WERI-Rb-1 (cell line): ENCODE data around the gene SDF2.
A peak's percentile ranks its signal among the peaks of the same experiment; 100 is the strongest.

Source experiments
- DNase-seq: peaks from one replicate; pipeline ENCODE4 v3.0.0-alpha.2; 2020
- H3K27ac ChIP-seq: fragments of 250-450 bp; sonication (Bioruptor Pico); 2 replicates; pipeline ENCODE4 v1.5.1; 2020; ENCODE audit warnings: mild to moderate bottlenecking, moderate library complexity
- H3K27me3 ChIP-seq: fragments of 250-450 bp; sonication (Bioruptor Pico); 2 replicates; pipeline ENCODE4 v1.5.1; 2021; ENCODE audit warnings: mild to moderate bottlenecking, low read depth, moderate library complexity; ENCODE audit not compliant: insufficient read depth, severe bottlenecking
- H3K36me3 ChIP-seq: fragments of 250-450 bp; sonication (Bioruptor Pico); 2 replicates; pipeline ENCODE4 v1.5.1; 2020; ENCODE audit warnings: mild to moderate bottlenecking, moderate library complexity
- H3K4me3 ChIP-seq: 2 replicates; pipeline ENCODE4 v1.5.1; 2011; ENCODE audit warnings: low read depth, mild to moderate bottlenecking, control low read depth, low read length
- H3K9me3 ChIP-seq: fragments of 250-450 bp; sonication (Bioruptor Pico); 2 replicates; pipeline ENCODE4 v1.5.1; 2021; ENCODE audit warnings: mild to moderate bottlenecking, moderate library complexity; ENCODE audit not compliant: severe bottlenecking
- CTCF ChIP-seq: IDR thresholded peaks from 2 replicates; pipeline ENCODE4 v1.5.1; 2011; ENCODE audit warnings: low read depth, mild to moderate bottlenecking, control low read depth, inconsistent platforms, low read length

The SDF2 gene

DNA sequence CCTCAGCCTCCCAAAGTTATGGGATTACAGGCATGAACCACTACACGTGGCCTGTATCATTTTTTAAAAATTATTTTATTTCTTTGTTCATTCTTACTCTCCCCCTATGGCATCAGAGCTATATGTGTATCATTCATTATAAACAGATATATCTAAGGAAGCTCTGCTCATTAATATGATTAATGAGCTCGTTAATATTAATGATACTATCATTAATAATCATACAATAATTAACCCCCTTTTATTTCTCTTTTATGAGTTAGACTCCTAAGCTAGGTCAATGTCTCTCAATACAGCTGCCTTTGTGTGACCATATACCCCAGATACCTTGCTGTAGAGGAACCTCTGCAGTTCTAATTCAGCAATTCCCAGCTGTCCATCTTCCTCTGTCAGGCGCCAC lies 43.2 kb downstream of the SDF2 start:
- TF ChIP-seq CTCF = no peak
- no peak for DNase-seq
- H3K36me3 ChIP-seq = peaks cover 84% of the 10 kb centered on the region
- H3K9me3 ChIP-seq = no peaks in the 10 kb centered on the region
- no peaks in the 10 kb centered on the region for H3K27me3 ChIP-seq
- no peak overlapping the region for H3K27ac ChIP-seq
- H3K4me3 ChIP-seq = no peak overlapping the region

DNA sequence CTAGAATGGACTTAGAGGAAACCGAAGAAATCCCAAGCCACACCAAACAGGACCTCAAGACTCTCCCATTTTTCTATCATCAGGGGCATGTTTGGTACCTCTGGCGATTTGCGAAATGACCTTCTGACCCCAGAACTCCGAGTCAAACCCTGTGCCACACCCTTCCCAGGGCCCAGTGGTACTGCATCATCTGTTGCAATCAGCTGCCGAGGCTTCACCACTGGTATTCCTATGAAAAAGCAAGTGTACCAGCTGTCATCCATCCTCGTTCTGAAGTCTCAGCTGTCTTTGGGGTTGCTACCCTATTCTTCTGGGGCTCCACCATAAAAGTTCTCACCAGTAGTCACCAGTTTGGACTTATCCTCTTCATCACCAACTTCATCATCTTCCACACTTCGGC lies 45.4 kb downstream of the SDF2 start:
- peaks cover 93% of the 10 kb centered on the region for H3K36me3 ChIP-seq
- no peaks in the 10 kb centered on the region for H3K9me3 ChIP-seq
- no peak overlapping the region for H3K4me3 ChIP-seq
- H3K27me3 ChIP-seq = no peaks in the 10 kb centered on the region
- no peak for TF ChIP-seq CTCF
- DNase-seq = no peak
- H3K27ac ChIP-seq = no peak overlapping the region

GRCh38 chr17:28615260-28615940 lies 46.3 kb downstream of the SDF2 start:
- TF ChIP-seq CTCF = no peak
- Histone ChIP-seq H3K4me3 (no peak overlapping the region), H3K27me3 (no peaks in the 10 kb centered on the region), H3K9me3 (no peaks in the 10 kb centered on the region), H3K27ac (no peak overlapping the region), H3K36me3 (peaks cover 87% of the 10 kb centered on the region)
- no peak for DNase-seq

- no peak for DNase-seq
- no peaks in the 10 kb centered on the region for H3K27me3 ChIP-seq
- no peak within 1 kb of the TSS for H3K27ac ChIP-seq
- TF ChIP-seq CTCF = no peak
- peaks cover 73% of the 10 kb centered on the region for H3K36me3 ChIP-seq
- no peaks in the 10 kb centered on the region for H3K9me3 ChIP-seq
- H3K4me3 ChIP-seq = no peak within 1 kb of the TSS
Observed at GRCh38 chr17:28613931-28614381, 47.8 kb downstream of the SDF2 start, which contains the start of gene RSKR. Gene RSKR (minus strand): TSS chr17:28614185. CDS start chr17:28614161, 24 bp downstream.

DNA sequence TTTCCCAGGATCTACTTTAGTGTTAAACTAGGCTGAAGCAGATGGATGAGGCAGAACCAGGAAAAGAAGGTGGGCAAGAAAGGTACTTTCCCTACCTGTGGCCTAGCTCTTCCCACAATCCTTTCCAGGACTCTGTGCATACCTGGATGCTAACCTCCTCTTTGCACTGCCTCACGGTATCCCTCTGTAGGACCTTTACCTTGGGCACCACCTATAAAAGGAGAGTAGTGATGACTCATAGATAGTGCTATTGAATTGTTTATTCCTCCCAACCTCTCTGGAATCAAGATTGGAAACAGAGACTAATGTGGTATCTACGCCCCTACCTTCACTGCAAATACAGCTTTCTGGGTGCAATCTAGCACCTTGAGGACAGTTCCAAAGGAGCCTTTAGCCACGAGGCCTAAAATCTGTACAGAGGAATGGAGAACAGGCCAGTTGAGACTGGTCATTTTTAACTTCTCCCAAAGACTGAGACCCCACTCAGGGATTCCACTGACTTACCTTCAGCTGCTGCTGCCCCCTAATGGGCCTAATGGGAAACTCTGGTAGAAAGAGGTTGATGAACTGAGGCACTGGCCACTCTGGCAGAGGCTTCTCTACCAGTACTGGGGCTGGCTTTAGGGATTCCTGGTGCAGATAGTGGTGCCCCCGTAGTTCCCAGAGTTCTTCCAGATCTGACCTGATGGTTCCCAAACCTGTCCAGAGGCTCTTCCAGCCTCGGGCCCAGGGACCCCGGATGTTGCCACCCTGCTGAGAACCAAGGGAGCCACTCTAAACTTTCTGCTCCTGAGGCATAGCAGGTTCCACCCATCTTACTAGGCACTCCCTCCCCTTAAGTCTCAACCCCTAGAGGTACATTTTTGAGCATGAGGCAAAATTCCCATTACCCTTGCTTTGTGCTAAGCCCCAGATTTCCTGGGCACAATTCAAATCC lies 48.5 kb downstream of the SDF2 start:
- no peaks in the 10 kb centered on the region for H3K27me3 ChIP-seq
- peaks cover 65% of the 10 kb centered on the region for H3K36me3 ChIP-seq
- H3K27ac ChIP-seq = no peak overlapping the region
- peak; percentile 75 for TF ChIP-seq CTCF
- DNase-seq = peak; percentile 60
- no peaks in the 10 kb centered on the region for H3K9me3 ChIP-seq
- H3K4me3 ChIP-seq = no peak overlapping the region
